ENCODE results near the gene TSHZ3.

Gene TSHZ3

DNA sequence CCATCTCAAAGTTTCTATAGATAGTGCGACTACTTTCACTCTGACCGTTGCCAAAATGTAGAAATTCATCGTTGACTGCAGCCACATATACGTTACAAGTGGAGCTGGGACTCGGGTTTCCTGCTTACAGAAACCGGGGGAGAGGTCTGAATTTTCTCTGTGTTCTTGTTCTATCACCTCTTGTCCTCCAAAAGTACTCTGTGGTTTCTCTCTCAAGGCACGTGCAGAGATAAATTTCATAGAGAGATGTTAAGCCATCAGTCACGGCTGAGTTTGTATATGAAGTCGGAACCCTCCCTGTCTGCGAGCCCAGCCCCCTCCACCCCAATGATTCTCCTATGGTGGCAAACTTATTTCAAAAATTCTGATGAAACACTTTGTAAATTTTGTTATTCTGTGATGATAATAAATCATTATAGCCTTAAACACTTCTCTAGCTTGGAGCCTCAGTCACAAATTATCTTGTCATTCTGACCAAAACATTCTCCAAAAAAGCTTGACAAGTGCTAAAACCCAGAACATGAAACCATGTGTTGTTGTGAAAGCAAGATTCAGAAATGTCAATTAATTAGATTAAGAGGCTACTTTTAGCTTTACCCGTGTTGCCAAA is 87.5 kb downstream of the TSHZ3 start:
- no peak for DNase-seq

DNA sequence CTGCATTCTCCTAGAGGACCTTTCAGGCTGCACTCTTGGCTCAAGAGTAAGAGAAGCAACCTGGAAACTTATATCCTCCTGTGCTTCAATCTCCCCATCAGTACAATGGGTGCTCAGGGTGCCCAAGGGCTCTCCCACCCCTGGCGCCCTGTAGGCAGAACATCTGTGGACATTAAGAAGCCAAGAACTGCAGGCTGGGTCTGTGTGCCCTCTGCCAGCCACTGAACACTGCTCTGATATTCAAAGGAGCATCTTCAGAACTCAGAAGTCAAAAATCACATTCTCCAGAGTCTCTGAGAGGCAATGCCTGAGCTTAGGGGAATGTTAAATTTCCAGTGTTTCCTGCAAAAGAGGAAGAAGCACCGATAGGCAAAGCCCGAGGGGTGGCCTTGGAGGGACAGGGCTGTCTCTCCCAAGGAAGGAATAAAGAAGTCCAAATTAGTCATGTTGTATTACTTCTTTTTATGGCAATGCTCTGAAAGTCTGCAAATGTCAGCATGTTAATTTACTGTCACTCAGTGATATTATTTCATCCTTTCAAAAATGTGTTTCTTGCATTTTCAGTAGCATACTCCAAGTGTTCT is 88.1 kb downstream of the TSHZ3 start:
- DNase-seq = no peak

DNA sequence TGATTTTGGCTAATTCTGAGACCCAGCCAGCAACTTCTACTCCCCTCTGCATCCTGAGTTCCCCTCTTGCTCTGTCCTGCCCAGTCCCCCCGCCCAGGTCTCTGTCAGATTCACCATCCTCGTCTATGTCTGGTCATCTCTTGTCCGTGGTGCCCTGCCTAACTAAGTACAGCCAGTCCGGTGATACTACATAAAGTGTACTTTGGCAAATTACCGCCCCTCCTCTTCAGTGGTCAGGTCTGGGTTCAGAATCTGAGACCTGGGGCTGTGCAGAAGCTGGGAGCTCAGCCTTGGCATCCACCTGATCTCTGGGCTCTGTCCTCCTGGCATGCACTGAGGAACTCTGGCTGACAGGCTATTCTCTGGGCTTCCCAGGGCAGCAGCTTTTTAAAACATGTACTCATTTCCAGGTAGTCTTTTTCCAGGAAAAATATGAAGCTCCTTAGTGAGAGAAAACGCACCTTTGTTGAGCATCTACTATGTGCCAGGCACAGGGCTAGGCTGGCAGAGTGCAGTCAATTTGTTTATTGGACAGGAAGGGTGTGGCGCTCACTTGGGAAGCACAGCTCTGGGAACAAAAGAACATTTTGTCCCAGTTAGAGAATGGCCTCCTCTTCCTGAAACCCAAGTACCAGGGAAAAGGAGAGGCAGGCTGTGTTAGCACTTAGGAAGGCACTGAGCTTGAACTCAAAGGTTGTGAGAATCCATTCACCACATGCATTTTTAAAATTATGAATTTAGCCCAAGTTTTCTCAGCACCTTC is 88.9 kb downstream of the TSHZ3 start:
- no peak for DNase-seq

DNA sequence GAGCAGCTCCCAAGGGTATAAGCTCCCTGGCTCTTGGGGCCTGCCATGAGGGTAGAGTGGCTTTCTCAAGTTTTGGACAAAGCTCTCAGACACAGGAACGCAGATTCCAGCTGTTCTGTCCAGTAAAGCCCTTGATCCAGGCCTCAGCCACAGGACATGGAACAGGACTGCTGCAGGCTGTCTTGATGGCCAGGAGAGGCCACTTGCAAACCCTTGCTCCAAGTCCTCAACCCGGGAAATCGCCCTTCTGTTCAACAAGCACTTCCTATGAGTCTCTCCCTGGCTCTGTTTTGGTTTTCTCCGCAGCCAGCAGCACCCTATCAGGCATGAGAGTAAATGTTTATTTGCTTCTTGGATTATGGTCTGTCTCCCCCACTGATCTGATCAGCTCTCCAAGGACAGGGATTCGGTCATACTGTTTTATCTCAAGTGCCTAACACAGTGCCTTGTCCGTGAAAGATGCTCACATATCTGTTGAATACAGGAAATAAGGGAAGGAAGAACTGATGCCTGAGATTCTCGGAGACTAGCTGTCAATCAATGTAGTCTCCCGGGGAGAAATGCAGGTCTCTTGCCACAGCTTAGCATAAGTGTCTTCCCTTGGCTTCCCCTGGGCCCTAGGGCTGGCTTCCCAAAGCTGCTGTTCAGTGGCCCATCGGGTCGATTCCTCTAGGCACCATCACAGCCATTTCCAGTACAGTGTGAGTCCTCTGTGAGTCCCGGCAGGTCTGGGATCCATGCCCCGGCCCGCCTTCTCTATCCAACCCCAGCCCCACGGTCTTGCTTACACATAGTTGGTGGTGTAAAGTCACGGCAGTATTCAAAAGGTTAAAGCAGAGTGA is 90.8 kb downstream of the TSHZ3 start:
- no peak for DNase-seq

DNA sequence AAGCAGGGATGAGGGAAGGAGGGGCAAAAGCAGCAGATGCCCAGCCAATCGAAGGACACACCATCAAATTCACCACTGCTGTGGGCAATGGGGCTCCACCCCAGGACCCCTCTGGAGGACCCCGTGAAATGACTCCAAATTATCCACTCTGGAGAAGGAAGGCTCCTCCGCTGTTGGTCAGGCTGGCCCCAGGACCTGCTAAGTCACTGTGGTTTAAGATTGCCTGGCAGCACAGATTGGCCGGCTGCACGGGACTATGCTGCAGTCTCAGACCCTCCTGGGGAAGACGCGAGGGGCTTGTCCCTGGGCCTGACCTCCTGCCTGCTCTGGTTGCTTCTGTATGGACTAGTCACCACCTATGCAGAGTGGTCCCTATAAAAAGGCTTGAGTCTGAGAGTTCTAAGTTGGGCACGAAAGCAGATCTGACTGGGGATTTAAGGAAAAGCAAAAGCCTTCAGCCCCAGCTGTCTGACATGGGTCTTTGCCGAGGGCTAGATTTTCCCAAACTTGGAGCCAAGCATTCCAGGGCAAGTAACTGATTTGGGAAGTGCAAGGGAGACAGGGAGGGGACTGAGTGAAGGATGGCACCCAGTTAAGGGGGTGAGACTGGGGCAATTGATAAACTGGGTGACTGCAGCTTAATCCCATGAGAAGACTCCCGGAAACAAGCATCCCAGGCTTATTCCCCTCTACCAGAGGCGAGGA is 91.7 kb downstream of the TSHZ3 start:
- DNase-seq = no peak

DNA sequence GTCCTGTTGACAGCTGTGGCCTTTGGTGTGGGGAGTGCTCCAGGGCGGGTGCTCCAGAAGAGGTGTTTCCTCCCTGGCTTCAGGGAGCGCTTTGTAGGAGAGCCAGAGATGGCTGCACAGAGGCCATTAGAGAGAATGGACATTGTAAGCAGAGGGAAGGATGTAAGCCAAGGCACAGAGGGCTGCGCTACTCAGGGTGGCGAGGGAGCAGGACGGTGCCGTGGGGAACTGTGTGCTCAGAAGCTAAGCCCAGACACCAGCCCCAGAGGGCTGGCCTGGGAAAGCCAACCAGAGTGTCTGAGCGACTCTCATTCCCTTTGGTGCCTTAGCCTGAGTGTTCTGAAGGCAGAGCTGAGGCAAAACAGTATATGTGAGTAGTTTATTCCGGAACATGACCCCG is 92.2 kb downstream of the TSHZ3 start:
- no peak for DNase-seq

DNA sequence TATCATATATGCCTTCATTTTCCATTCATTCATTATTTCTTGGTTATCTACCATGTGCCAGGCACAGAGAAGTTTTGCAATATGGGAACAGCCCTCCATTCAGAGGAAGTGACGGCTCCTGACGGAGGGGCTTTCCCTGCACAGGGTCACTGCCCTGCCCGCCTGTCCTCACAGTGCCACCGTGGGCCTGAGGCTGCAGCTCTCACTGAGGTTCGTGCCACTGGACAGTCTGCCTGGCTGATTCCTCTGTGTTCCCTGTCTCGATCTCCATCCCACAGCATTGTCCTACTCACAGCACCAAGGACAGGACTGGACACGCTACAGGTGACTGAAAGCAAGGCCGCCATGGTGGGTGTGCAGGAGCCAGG is 92.7 kb downstream of the TSHZ3 start:
- DNase-seq = peak in 1 of 2 donors; percentile 18

DNA sequence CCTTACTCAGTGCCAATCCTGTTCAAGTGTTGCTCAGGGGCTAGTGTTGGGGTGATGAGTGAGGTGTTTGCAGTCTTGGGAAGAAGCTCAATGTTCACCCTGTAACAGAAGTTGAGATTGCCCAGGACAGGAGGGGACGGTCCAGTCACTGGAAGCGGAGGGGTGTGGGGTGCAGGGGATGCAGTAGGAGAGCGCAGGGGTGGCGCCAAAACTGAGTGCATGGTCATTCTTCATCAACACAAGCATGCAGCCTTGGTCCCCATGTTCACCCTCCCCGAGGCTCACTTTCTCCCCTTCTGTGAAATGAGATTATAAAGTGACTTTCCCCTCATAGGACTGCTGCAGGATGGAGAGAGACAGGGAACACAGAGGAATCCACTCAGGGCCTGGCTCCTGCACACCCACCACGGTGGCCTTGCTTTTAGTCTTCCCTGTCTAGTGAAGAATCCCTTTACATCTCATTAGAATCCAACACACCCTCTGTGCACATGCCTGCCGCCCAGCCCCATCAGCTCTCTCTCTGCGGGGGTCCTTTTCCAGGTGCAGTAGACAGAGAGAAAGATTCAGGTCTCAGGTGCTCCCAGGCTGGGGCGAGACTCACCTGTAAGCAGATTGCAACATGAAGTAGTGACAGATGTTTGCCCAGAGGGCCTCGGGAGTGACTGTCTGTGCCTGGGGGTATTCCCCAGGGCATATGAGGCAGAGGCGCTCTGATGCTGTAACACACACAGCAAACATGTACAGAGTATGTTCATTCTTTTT is 93.2 kb downstream of the TSHZ3 start:
- DNase-seq = no peak

DNA sequence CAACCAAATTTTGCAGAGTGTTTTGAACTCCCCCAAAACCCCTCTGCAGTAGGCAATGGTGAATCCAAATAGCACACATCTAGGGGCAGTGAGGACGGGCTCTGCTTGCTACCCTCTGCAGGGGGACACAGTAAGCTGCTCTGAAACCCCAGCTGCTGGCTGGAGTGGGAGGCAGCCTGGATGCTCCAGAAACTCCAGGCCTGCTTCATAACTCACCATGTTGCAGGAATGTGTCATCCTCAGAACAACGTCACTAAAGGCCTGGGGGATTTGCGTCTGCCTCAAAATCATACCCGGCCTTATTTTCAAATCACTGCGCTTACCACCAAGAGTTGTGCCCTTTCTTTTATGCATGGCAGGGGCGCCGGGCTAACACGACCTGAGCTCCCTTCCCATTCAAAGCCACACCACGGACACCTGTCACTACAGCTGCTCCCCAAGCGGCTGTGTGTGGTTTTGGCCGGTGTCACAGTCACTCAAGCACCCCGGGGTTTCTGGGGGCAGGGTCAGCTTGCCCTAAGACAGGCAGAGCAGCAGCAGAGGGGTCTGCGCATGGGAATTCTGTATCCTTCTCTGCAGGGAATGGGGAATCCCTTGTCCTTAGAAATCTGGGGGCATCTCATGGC is 93.9 kb downstream of the TSHZ3 start:
- DNase-seq = no peak

DNA sequence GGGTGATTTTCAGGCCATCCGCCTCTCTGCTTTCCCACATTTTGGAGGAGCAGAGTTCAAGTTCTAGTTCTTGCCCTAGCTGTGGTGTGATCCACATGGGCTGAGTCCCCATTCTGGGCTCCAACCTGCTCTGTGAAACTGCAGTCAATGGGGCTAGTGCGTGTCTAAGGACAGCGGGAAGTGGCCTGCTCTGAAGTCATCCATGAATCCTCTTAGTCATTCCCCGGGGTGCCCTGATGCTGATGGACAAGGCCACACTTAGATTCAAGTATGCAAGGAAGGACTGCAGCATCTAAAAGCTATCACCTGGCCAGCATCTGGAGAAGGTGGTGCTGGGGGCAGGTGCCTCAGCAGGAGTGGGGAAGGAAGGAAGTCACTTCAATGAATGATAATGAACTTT is 94.6 kb downstream of the TSHZ3 start:
- DNase-seq = no peak

DNA sequence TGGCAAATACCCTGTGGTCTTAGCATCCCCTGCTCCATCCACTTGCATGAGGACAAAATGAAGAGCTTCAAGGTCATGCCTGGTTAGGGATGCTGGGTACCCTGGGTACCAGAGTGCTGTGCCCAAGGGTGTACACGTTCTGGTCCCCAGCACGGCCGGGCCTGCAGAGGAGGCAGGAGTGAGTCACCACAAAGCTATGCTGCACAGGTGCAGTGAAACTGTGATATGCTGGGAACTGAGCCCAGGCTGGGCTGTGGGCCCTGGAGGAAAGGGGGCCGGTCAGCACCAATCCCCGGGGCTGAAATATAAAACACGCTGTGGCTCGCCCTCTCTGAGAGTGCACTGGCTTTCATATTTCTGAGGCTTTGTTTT is 95.1 kb downstream of the TSHZ3 start:
- DNase-seq = no peak

DNA sequence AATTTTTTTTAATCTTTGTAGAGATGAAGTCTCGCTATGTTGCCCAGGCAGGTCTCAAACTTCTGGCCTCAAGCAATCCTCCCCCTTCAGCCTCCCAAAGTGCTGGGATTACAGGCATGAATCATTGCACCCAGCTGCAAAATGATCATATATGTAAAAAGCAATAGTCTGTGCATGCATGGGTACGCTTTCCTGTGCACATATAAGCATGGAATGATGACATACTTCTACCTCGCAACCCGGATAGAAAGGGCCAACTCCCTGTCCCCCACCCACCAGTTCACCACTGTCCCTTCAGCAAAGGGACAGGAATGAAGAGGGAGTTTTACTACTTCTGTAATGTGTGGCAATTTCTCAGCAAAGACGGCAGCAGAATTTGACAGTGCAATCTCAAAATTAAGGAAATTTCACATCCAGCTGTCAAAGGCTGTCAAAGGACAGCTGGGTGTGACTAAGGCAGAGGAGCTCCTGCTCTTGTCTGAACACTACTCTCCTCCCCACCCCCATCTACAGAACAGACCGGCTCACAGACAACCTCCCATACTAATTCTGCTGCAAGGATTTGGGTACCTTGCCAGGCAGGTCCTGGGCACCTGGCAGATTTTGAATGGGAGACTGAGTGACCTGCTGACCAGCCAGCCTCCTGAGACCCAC is 95.6 kb downstream of the TSHZ3 start:
- no peak for DNase-seq

DNA sequence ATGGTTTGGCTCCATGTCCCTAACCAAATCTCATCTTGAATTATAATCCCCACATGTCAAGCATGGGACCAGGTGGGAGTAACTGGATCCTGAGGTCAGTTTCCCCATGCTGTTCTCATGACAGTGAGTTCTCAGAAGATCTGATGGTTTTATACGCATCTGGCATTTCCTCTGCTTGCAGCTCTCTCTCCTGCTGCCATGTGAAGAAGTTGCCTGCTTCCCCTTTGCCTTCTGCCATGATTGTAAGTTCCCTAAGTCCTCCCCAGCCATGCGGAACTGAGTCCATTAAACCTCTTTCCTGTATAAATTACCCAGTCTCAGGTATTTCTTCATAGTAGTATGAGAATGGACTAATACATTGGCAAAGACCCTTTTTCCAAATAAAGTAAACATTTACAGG is 96.8 kb downstream of the TSHZ3 start:
- no peak for DNase-seq

DNA sequence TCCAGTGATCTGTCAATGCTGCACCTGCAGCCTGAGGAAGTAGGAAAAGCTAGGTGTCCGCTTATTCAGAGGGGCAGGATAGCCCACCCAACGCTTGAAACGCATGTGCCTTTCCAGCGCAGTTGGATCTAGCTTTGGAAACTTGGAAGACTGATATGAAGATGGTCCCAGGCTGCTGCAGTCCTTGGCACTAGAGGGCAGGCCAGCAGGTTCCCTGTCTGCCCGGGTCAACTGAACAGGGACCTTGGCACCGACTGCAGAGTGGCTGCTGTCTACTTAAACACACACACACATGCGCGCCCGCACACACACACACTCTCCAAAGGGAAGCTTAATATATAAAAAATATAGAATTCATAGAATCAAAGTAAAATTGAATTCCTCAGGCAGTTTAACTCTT is 100.0 kb downstream of the TSHZ3 start:
- DNase-seq = no peak

DNA sequence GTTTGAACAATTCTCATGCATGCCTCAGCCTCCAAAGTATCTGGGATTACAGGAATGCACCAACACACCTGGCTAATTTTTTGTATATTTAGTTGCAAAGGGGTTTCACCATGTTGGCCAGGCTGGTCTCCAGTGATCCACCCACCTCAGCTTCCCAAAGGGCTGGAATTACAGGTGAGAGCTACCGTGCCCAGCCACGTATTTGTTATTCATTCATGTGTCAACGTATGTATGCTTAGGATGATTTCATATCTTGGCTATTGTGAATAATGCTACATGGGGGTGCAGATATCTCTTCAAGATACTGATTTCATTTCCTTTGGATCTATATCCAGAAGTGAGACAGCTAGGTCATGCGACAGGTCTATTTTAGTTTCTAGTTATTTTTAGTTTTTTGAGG is 113.4 kb downstream of the TSHZ3 start:
- no peak for DNase-seq

DNA sequence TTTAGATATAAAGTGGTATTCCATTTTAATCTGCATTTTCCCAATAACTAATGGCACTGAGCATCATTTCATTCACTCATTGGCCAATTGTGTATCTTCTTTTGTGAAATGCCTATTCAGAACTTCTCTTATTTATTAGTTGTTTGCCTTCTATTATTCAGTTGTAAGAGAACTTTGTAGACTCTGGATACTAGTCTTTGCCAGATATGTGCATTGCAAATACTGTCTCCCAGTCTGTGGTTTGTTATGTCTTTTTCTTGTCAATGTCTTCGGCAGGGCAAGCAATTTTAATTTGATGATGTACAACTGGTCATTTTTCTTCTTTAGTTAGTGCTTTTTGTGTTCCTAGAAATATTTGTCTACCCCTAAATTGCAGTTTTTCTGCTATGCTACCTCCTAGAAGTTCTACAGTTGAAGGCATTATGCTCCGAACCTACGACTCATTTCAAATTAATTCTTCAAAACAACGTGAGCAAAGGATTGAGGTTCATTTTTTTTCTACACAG is 115.9 kb downstream of the TSHZ3 start:
- DNase-seq = no peak

DNA sequence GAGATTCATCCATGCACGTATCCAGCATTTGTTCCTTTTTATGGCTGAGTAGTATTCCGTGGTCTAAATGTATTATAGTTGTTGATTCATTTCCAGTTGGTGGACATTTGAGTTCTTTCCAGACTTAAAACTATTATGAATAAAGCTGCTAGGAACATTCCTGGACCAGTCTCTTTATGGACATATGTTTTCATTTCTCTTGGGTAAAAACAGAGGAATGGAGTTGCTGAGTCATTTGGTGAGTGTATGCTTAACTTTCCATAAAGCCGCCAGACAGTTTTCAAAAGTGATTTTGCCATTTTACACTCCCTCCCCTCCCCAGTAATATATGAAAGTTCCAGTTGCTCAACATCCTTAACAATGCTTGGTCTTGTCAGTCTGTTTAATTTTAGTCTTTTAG is 116.4 kb downstream of the TSHZ3 start:
- DNase-seq = no peak

DNA sequence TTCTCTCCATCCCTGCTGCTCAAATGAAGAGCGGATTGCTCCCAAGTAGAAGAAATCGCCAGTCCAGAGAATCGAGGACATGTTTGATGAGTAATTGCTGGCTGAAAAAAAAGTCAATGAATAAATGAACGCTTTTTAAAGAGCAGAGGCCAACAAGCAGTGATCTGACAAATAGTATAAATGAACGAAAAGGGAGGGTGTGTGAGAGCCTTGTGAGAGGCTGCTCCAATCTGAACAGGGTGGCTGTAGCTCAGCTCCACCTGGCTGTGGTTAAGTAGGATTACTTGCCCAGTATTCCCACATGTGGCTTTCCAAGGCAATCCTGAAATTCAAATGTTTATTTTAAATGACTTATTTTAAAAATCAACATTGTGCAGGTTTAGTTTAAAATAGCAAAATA is 117.1 kb downstream of the TSHZ3 start:
- DNase-seq = no peak

DNA sequence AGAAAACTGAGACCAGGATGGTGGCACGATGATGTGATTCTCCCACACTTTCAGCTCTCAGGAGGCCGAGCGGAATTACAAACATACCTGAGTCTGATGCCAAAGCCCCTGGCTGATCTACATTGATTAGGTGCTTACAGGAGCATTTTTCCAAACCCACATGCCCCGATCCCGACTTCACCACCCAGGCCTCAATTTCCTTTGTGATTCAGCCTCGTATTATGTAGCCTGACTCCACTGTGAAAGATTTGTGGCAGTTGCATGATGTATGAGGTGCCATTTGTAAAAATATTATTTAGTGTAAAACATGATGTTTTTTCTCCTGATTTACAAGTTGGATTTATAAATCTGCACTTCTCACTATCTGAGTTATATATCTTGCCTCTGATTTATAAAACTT is 118.0 kb downstream of the TSHZ3 start:
- DNase-seq = no peak

DNA sequence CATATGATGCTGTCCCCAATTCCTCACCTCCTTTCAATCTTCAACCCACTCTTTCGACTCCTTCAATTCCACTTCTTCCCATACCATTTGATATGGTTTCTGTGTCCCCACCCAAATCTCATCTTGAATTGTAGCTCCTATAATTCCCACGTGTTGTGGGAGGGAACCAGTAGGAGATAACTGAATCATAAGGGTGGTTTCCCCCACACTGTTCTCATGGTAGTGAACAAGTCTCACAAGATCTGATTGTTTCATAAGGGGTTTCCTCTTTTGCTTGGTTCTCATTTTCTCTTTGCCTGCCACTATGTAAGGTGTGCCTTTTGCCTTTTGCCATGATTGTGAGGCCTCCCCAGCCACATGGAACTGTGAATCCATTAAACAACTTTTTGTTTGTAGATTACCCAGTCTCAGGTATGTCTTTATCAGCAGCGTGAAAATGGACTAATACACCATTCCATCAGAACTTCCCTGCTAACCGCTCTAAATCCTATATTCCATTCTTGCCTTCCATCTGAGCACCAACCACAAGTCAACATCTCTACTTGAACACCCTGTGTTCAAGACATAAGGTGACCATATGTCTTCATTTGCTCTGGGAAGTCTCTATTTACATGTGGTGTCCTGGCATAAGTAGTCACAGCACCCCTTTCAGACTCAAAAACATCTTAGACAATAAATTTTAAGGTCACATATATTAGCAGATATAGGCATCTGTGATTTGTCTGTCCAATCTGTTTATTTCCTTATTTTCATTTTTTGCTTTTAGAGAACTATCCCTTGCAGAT is 122.9 kb downstream of the TSHZ3 start:
- DNase-seq = no peak
